K562 (cell line): ENCODE data around the gene LRP1. TPM values are rescaled to one million over a fixed set of nuclear protein-coding genes. Genes with fewer than 3 reads are reported as not detected.

Source experiments
- ATAC-seq: fragments of 200-7000 bp; cut with Tn5 transposase; 3 replicates; pipeline ENCODE4 v1.9.1; 2020; ENCODE audit warnings: moderate library complexity
- BruUV-seq: library from RNA; stranded (reverse); fragments of 400-500 nt; replicated peaks from 2 replicates; lab custom pipeline; 2021; lab: Mats Ljungman, UMichigan
- CTCF ChIA-PET: fragments of 300-600 bp; formaldehyde crosslinking; extraction: SDS; loops from one replicate; lab custom pipeline; 2021; ENCODE audit warnings: low intra/inter-chr PET ratio; lab: Yijun Ruan, JAX
- POLR2A ChIA-PET: fragments of 300-600, 350-650 bp; sonication (Branson Sonifier 250); formaldehyde crosslinking; extraction: SDS; loops from one replicate; lab custom pipeline; 2021; ENCODE audit warnings: antibody characterized with exemption, inconsistent platforms; lab: Yijun Ruan, JAX
- DNase-seq, 4 experiments: peaks; one replicate each; pipeline versions ENCODE4 v3.0.0 to v3.0.0-alpha.2; 2011 to 2018; ENCODE audit warnings: low spot score in 3 of 4, mixed read lengths in 3 of 4; ENCODE audit errors: extremely low read depth in 1 of 4
- FAIRE-seq: peaks from 2 replicates; lab custom pipeline; 2011; peaks lifted over from hg19 to GRCh38; lab: Jason Lieb, UNC
- H2AFZ ChIP-seq: 2 replicates; pipeline ENCODE4 v1.6.0; 2011; ENCODE audit warnings: low read depth, low read length, control low read depth, inconsistent platforms
- H3K27ac ChIP-seq: fragments of 200-600 bp; 3 replicates; pipeline ENCODE4 v1.8.0; 2011; ENCODE audit warnings: low read depth, mild to moderate bottlenecking, control low read depth, inconsistent platforms, low read length, moderate library complexity, mixed read lengths; ENCODE audit errors: extremely low read depth
- H3K27me3 ChIP-seq, 2 experiments: fragments of 300-600 bp in 1 of 2; 2 replicates in 1 of 2; 3 replicates in 1 of 2; pipeline versions ENCODE4 v1.6.0 to v1.8.0; 2011; ENCODE audit warnings: inconsistent platforms in 2 of 2, low read length in 2 of 2, mild to moderate bottlenecking in 1 of 2, mixed read lengths in 1 of 2, moderate library complexity in 1 of 2; ENCODE audit not compliant: control insufficient read depth in 2 of 2, insufficient read depth in 2 of 2
- H3K36me3 ChIP-seq: fragments of 300-600 bp; 3 replicates; pipeline ENCODE4 v1.8.0; 2011; ENCODE audit warnings: mild to moderate bottlenecking, low read length, inconsistent platforms; ENCODE audit not compliant: control insufficient read depth, insufficient read depth
- H3K4me1 ChIP-seq, 2 experiments: fragments of 200-600 bp in 1 of 2; replicated peaks in 1 of 2; 2 replicates in 1 of 2; 3 replicates in 1 of 2; pipeline versions ENCODE4 v1.5.1 to v1.8.0; 2011; ENCODE audit warnings: inconsistent platforms in 2 of 2, low read length in 2 of 2, mild to moderate bottlenecking in 1 of 2, mixed read lengths in 1 of 2, moderate library complexity in 1 of 2; ENCODE audit not compliant: control insufficient read depth in 2 of 2, insufficient read depth in 2 of 2
- H3K4me2 ChIP-seq: 2 replicates; pipeline ENCODE4 v1.6.1; 2011; ENCODE audit warnings: low read length, control low read depth, inconsistent platforms, mixed read lengths; ENCODE audit not compliant: insufficient read depth
- H3K4me3 ChIP-seq: fragments of 200-600 bp; sonication (generic), shearing (Covaris generic); 2 replicates; pipeline ENCODE4 v1.5.1; 2016; ENCODE audit warnings: control low read depth, inconsistent platforms
- H3K79me2 ChIP-seq: fragments of 200-600 bp; 3 replicates; pipeline ENCODE4 v1.8.0; 2011; ENCODE audit warnings: low read length, inconsistent platforms; ENCODE audit not compliant: control insufficient read depth, insufficient read depth
- H3K9ac ChIP-seq, 2 experiments: 2 replicates each; pipeline versions ENCODE4 v1.6.0 to v1.6.1; 2011; ENCODE audit warnings: low read depth in 2 of 2, low read length in 2 of 2, control low read depth in 1 of 2, inconsistent platforms in 1 of 2, mild to moderate bottlenecking in 1 of 2, mixed read lengths in 1 of 2; ENCODE audit not compliant: insufficient read depth in 1 of 2
- H3K9me1 ChIP-seq: one replicate; pipeline ENCODE4 v1.6.0; 2011; ENCODE audit warnings: inconsistent platforms, mild to moderate bottlenecking, low read length, moderate library complexity; ENCODE audit not compliant: control insufficient read depth, insufficient read depth
- H3K9me3 ChIP-seq: replicated peaks from 2 replicates; pipeline ENCODE4 v1.5.1; 2011; ENCODE audit warnings: low read depth, low read length, inconsistent platforms; ENCODE audit not compliant: control insufficient read depth, insufficient read depth
- H4K20me1 ChIP-seq: replicated peaks from 2 replicates; pipeline ENCODE4 v1.6.1; 2011; ENCODE audit warnings: low read length, inconsistent platforms, mixed read lengths; ENCODE audit not compliant: control insufficient read depth, insufficient read depth
- FOXK2 ChIP-seq, 2 experiments: fragments of 450-650 bp; IDR thresholded peaks in 1 of 2; conservative IDR thresholded peaks in 1 of 2; 2 replicates each; pipeline ENCODE4 v1.6.1; 2016; ENCODE audit warnings: low read depth in 2 of 2, mild to moderate bottlenecking in 1 of 2
- LEF1 ChIP-seq: fragments of 450-650 bp; IDR thresholded peaks from 2 replicates; pipeline ENCODE4 v1.6.1; 2016; ENCODE audit warnings: mild to moderate bottlenecking
- MCM7 ChIP-seq, 2 experiments: fragments of 450-650 bp; IDR thresholded peaks; 2 replicates each; pipeline ENCODE4 v1.6.1; 2016 to 2018
- MTA1 ChIP-seq: fragments of 450-650 bp; IDR thresholded peaks from 2 replicates; pipeline ENCODE4 v1.6.1; 2017; ENCODE audit warnings: borderline replicate concordance
- NELFE ChIP-seq: IDR thresholded peaks from 2 replicates; pipeline ENCODE4 v1.6.1; 2011; ENCODE audit warnings: mild to moderate bottlenecking; ENCODE audit not compliant: insufficient read depth, insufficient read length
- NR2C2 ChIP-seq, 2 experiments: fragments of 200-800 bp in 1 of 2; sonication (Bioruptor generic) in 1 of 2; sonication (generic) in 1 of 2; formaldehyde crosslinking in 1 of 2; IDR thresholded peaks; 2 replicates each; pipeline versions ENCODE4 v1.6.1 to v1.8.0; 2016 to 2022; ENCODE audit warnings: mild to moderate bottlenecking in 1 of 2, missing compliant biosample characterization in 1 of 2, missing genetic modification characterization in 1 of 2, missing genetic modification reagents in 1 of 2
- SRF ChIP-seq, 2 experiments: fragments of 250-450, 450-650 bp in 1 of 2; sonication (Bioruptor Pico) in 1 of 2; sonication (generic) in 1 of 2; formaldehyde crosslinking; IDR thresholded peaks; 2 replicates each; pipeline versions ENCODE4 v1.5.0 to v1.5.1; 2020 to 2022; ENCODE audit warnings: mild to moderate bottlenecking in 1 of 2, missing genetic modification reagents in 1 of 2
- ZNF696 ChIP-seq: fragments of 250-450 bp; sonication (Bioruptor Pico); conservative IDR thresholded peaks from 2 replicates; pipeline ENCODE4 v1.4.0; 2020; ENCODE audit warnings: mild to moderate bottlenecking, moderate library complexity
- WGBS: fragments of 100-300 bp; shearing (Covaris generic); methylation state at CpG from one replicate; pipeline ENCODE4 v1.1.6; 2016; ENCODE audit warnings: low coverage, mixed read lengths; ENCODE audit not compliant: insufficient coverage; ENCODE audit errors: missing lambda C conversion rate; 5-methylcytosine and 5-hydroxymethylcytosine counted together
- in situ Hi-C: fragments of 300-500 bp; cut with MboI; formaldehyde crosslinking; loops from 4 replicates; pipeline ENCODE4 v1.15.0; 2018; ENCODE audit warnings: inconsistent platforms, mixed read lengths
- intact Hi-C: fragments of 100-400 bp; cut with micrococcal nuclease; formaldehyde crosslinking; loops from 2 replicates; pipeline ENCODE4 v1.14.2; 2022
- polyA plus RNA-seq, 8 experiments: library from polyadenylated mRNA; depleted of rRNA in 4 of 8; stranded (reverse) in 5 of 8; unstranded in 3 of 8; fragments of >200 nt; fragmentation: Nextera tagmentation in 2 of 8; fragmentation: Illumina TruSeq in 1 of 8; extraction: Ambion mirVana in 2 of 8; extraction: Trizol in 1 of 8; gene quantifications; 2 replicates each; pipeline versions ENCODE4 v1.2.1 to v1.2.3, GENCODE V29; 2011 to 2014; ENCODE audit warnings: inconsistent platforms in 1 of 8, missing spikeins in 1 of 8
- total RNA-seq, 7 experiments: library from RNA; depleted of rRNA in 6 of 7; stranded (reverse); fragments of >200 nt in 6 of 7; fragmentation: Illumina TruSeq in 2 of 7; extraction: Trizol in 2 of 7; gene quantifications; 2 replicates each; pipeline versions ENCODE4 v1.2.1 to v1.2.3, GENCODE V29; 2011 to 2021; ENCODE audit warnings: low replicate concordance in 1 of 7
- TF ChIP-seq, protein P1 (sequence below): fragments of 250-450 bp; sonication (Bioruptor Pico); IDR thresholded peaks from 2 replicates; pipeline ENCODE4 v1.4.0; 2020; ENCODE audit warnings: borderline replicate concordance
- TF ChIP-seq, protein P2 (sequence below): fragments of 250-450 bp; sonication (Bioruptor Pico); IDR thresholded peaks from 2 replicates; pipeline ENCODE4 v1.6.1; 2021; ENCODE audit warnings: mild to moderate bottlenecking
- TF ChIP-seq, protein P3 (sequence below), 2 experiments: IDR thresholded peaks; 2 replicates each; pipeline ENCODE4 v1.6.1; 2012; ENCODE audit warnings: improper control_type of control experiment in 2 of 2, low read depth in 2 of 2, low read length in 2 of 2, borderline replicate concordance in 1 of 2

Gene LRP1
- total and polyA plus RNA-seq, 9 of the 15 experiments (the other 6 are each of a cell fraction or from before 2014, with no cell fraction given): 0.04 to 0.64 (median 0.19) TPM; not detected in 2

DNA sequence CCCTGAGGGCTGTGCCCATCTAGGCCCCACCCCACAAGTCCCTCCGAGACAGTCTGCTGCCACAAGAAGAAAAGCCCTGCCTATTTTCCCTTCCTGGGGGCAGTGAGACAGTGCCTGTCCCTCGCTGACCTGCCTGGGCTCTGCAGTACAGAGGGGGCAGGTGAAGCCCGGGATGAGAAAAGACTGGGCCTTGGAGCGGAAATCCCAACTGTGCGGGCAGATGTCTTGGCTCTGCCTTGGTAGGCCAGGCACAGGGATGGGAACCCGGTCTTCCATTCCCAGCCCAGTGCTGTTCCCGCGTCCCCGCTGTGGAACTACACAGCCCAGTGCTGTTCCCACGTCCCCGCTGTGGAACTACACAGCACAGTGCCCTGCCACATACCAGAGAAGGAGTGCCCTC, 75.5 kb downstream of the LRP1 start:
- Histone ChIP-seq H3K79me2 (no peaks in the 10 kb centered on the region), H3K9ac (no peak overlapping the region), H3K4me3 (no peak overlapping the region), H3K4me1 (peaks cover 0 to 34% of the 10 kb centered on the region in 2 experiments; a peak in 2 of 5 replicates), H3K9me1 (peaks cover 1% of the 10 kb centered on the region), H3K9me3 (no peaks in the 10 kb centered on the region), H3K4me2 (no peak overlapping the region), H4K20me1 (peaks cover 18% of the 10 kb centered on the region), H3K27me3 (peaks cover 52 to 90% of the 10 kb centered on the region in 2 experiments; a peak in 4 of 5 replicates), H3K27ac (no peak overlapping the region), H2AFZ (no peak overlapping the region), H3K36me3 (no peaks in the 10 kb centered on the region)
- no peak for TF ChIP-seq ZNF696
- TF ChIP-seq, protein P1, sequence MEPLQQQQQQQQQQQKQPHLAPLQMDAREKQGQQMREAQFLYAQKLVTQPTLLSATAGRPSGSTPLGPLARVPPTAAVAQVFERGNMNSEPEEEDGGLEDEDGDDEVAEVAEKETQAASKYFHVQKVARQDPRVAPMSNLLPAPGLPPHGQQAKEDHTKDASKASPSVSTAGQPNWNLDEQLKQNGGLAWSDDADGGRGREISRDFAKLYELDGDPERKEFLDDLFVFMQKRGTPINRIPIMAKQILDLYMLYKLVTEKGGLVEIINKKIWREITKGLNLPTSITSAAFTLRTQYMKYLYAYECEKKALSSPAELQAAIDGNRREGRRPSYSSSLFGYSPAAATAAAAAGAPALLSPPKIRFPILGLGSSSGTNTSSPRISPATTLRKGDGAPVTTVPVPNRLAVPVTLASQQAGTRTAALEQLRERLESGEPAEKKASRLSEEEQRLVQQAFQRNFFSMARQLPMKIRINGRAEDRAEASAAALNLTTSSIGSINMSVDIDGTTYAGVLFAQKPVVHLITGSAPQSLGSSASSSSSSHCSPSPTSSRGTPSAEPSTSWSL: no peak
- no peak for ATAC-seq
- ChIA-PET POLR2A (no interaction called here), CTCF (interaction anchor here (0.6 kb wide), 1 partner anchor 35 kb away, joined by 3 read pairs; no protein-coding TSS in a partner anchor)
- no peak for FAIRE-seq
- intact Hi-C loops (no loop called here), in situ Hi-C loops (no loop called here)
- BruUV-seq: no TSS peak
- 3% methylated on average over 11 of the region's 11 CpGs for WGBS
- no peak for DNase-seq

DNA sequence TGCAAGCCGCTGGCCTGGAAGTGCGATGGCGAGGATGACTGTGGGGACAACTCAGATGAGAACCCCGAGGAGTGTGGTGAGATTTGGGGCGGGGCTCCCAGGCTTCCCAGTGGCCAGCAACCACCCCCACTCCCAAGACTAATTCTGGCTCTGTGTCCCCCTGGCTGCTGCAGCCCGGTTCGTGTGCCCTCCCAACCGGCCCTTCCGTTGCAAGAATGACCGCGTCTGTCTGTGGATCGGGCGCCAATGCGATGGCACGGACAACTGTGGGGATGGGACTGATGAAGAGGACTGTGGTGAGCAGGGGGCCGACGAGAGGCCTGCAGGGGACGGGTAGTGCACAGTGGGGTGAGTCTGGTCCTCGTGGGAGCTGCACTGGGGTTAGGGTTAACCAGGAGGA, 76.2 kb downstream of the LRP1 start:
- H3K9ac ChIP-seq: no peak overlapping the region
- ATAC-seq: no peak
- no peak overlapping the region for H3K4me3 ChIP-seq
- ChIA-PET POLR2A (interaction anchor here (0.5 kb wide), 1 partner anchor 19 kb away, joined by 3 read pairs; no protein-coding TSS in a partner anchor), CTCF (interaction anchor here (0.5 kb wide), 1 partner anchor 34 kb away, joined by 3 read pairs; no protein-coding TSS in a partner anchor)
- peaks cover 19% of the 10 kb centered on the region for H4K20me1 ChIP-seq
- H3K36me3 ChIP-seq: no peaks in the 10 kb centered on the region
- WGBS: 6% methylated on average over 18 of the region's 19 CpGs
- H3K9me3 ChIP-seq: no peaks in the 10 kb centered on the region
- H2AFZ ChIP-seq: no peak overlapping the region
- peaks cover 48 to 90% of the 10 kb centered on the region in 2 experiments; a peak in 4 of 5 replicates for H3K27me3 ChIP-seq
- DNase-seq: no peak
- peaks cover 0 to 36% of the 10 kb centered on the region in 2 experiments; a peak in 2 of 5 replicates for H3K4me1 ChIP-seq
- peaks cover 2% of the 10 kb centered on the region for H3K9me1 ChIP-seq
- intact Hi-C loops (no loop called here), in situ Hi-C loops (no loop called here)
- H3K27ac ChIP-seq: no peak overlapping the region
- no peak overlapping the region for H3K4me2 ChIP-seq
- BruUV-seq: no TSS peak
- no peaks in the 10 kb centered on the region for H3K79me2 ChIP-seq
- FAIRE-seq: no peak
- TF ChIP-seq MTA1 (no peak), FOXK2 (conservative IDR thresholded peaks at IDR 0.05 in 1 of 2, IDR thresholded peaks at IDR 0.05 in 1 of 2; ENCODE audit: low read depth in 2 of 2) (no peak), MCM7 (IDR thresholded peaks at IDR 0.05) (no peak), LEF1 (no peak), NR2C2 (CRISPR knock-in tag; IDR thresholded peaks at IDR 0.05) (no peak), NR2C2 (tag; IDR thresholded peaks at IDR 0.05) (no peak), SRF (CRISPR knock-in tag; IDR thresholded peaks at IDR 0.05) (no peak), NELFE (no peak)
- TF ChIP-seq, protein P2, sequence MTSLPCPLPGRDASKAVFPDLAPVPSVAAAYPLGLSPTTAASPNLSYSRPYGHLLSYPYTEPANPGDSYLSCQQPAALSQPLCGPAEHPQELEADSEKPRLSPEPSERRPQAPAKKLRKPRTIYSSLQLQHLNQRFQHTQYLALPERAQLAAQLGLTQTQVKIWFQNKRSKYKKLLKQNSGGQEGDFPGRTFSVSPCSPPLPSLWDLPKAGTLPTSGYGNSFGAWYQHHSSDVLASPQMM (CRISPR knock-in tag): no peak
- TF ChIP-seq, protein P3, sequence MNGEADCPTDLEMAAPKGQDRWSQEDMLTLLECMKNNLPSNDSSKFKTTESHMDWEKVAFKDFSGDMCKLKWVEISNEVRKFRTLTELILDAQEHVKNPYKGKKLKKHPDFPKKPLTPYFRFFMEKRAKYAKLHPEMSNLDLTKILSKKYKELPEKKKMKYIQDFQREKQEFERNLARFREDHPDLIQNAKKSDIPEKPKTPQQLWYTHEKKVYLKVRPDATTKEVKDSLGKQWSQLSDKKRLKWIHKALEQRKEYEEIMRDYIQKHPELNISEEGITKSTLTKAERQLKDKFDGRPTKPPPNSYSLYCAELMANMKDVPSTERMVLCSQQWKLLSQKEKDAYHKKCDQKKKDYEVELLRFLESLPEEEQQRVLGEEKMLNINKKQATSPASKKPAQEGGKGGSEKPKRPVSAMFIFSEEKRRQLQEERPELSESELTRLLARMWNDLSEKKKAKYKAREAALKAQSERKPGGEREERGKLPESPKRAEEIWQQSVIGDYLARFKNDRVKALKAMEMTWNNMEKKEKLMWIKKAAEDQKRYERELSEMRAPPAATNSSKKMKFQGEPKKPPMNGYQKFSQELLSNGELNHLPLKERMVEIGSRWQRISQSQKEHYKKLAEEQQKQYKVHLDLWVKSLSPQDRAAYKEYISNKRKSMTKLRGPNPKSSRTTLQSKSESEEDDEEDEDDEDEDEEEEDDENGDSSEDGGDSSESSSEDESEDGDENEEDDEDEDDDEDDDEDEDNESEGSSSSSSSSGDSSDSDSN (IDR thresholded peaks at IDR 0.05; ENCODE audit: borderline replicate concordance in 1 of 2, low read depth in 2 of 2, low read length in 2 of 2): no peak
